ENCODE data around the gene PSRC1.

DNA sequence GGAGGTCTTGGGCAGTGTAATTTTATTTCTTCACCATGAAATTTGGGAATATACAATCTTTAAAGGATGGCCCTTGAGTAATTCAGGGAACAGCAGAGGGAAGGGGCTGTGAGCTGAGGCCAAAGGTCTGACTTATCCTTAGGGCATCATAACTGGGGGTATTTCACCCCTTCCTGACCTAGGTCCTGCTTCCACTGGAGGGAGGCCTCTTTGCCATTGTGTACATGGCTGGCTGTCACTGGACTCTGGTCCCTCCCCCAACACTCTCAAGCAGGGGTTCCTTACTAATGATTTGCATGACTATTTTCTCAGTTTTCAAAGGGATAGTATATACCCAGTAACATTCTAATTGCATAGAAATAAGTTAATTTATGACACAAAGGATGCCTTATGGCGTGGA lies 7.2 kb upstream of the PSRC1 start:
- TF ChIP-seq, protein P1, sequence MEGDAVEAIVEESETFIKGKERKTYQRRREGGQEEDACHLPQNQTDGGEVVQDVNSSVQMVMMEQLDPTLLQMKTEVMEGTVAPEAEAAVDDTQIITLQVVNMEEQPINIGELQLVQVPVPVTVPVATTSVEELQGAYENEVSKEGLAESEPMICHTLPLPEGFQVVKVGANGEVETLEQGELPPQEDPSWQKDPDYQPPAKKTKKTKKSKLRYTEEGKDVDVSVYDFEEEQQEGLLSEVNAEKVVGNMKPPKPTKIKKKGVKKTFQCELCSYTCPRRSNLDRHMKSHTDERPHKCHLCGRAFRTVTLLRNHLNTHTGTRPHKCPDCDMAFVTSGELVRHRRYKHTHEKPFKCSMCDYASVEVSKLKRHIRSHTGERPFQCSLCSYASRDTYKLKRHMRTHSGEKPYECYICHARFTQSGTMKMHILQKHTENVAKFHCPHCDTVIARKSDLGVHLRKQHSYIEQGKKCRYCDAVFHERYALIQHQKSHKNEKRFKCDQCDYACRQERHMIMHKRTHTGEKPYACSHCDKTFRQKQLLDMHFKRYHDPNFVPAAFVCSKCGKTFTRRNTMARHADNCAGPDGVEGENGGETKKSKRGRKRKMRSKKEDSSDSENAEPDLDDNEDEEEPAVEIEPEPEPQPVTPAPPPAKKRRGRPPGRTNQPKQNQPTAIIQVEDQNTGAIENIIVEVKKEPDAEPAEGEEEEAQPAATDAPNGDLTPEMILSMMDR (IDR thresholded peaks at IDR 0.05): no peak
- TF ChIP-seq TCF12 (IDR thresholded peaks at IDR 0.05): no peak
- no peak for TF ChIP-seq POLR2AphosphoS5 (IDR thresholded peaks at IDR 0.05; ENCODE audit: low read depth, low read length)
- TF ChIP-seq SMC3 (IDR thresholded peaks at IDR 0.05; ENCODE audit: low read depth, low read length): no peak
- TF ChIP-seq, protein P2, sequence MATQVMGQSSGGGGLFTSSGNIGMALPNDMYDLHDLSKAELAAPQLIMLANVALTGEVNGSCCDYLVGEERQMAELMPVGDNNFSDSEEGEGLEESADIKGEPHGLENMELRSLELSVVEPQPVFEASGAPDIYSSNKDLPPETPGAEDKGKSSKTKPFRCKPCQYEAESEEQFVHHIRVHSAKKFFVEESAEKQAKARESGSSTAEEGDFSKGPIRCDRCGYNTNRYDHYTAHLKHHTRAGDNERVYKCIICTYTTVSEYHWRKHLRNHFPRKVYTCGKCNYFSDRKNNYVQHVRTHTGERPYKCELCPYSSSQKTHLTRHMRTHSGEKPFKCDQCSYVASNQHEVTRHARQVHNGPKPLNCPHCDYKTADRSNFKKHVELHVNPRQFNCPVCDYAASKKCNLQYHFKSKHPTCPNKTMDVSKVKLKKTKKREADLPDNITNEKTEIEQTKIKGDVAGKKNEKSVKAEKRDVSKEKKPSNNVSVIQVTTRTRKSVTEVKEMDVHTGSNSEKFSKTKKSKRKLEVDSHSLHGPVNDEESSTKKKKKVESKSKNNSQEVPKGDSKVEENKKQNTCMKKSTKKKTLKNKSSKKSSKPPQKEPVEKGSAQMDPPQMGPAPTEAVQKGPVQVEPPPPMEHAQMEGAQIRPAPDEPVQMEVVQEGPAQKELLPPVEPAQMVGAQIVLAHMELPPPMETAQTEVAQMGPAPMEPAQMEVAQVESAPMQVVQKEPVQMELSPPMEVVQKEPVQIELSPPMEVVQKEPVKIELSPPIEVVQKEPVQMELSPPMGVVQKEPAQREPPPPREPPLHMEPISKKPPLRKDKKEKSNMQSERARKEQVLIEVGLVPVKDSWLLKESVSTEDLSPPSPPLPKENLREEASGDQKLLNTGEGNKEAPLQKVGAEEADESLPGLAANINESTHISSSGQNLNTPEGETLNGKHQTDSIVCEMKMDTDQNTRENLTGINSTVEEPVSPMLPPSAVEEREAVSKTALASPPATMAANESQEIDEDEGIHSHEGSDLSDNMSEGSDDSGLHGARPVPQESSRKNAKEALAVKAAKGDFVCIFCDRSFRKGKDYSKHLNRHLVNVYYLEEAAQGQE (IDR thresholded peaks at IDR 0.05; ENCODE audit: low read depth, low read length): no peak
- TF ChIP-seq, protein P3, sequence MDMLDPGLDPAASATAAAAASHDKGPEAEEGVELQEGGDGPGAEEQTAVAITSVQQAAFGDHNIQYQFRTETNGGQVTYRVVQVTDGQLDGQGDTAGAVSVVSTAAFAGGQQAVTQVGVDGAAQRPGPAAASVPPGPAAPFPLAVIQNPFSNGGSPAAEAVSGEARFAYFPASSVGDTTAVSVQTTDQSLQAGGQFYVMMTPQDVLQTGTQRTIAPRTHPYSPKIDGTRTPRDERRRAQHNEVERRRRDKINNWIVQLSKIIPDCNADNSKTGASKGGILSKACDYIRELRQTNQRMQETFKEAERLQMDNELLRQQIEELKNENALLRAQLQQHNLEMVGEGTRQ (IDR thresholded peaks at IDR 0.05; ENCODE audit: borderline replicate concordance, low read depth, low read length): no peak

Measured in SK-N-SH (cell line).